Suppressor macrophage treated with lipopolysaccharide for 1 hour (primary cell): ENCODE results near the gene MB21D2.
"Not testable (repeated sequence)": the region's sequence is repeated elsewhere in the genome, so short reads cannot be mapped to it uniquely, and the experiment has no call there.

Experiments used
- DNase-seq, 3 donors: peaks; one replicate each; pipeline ENCODE4 v3.0.0-alpha.2; 2020 to 2022

The MB21D2 gene

GRCh38 chr3:192801985-192802384 is 115.7 kb downstream of the MB21D2 start:
- DNase-seq = no peak

GRCh38 chr3:192799721-192800120 is 117.9 kb downstream of the MB21D2 start:
- DNase-seq = no peak

- no peak for DNase-seq
Observed at GRCh38 chr3:192795021-192795420, 122.6 kb downstream of the MB21D2 start.

- no peak for DNase-seq
Observed at GRCh38 chr3:192794216-192794615, 123.4 kb downstream of the MB21D2 start.

- not testable (repeated sequence) for DNase-seq
Observed at GRCh38 chr3:192788816-192789515, 128.7 kb downstream of the MB21D2 start.

- DNase-seq = no peak
Observed at GRCh38 chr3:192778508-192778907, 139.1 kb downstream of the MB21D2 start.

- not testable (repeated sequence) for DNase-seq
Observed at GRCh38 chr3:192774341-192774740, 143.3 kb downstream of the MB21D2 start.

GRCh38 chr3:192772240-192772894 is 145.3 kb downstream of the MB21D2 start:
- DNase-seq = peak in 1 of 3 donors; percentile 5

GRCh38 chr3:192758654-192759053 is 159.0 kb downstream of the MB21D2 start:
- no peak for DNase-seq

- DNase-seq = no peak
Observed at GRCh38 chr3:192751148-192751547, 166.5 kb downstream of the MB21D2 start.

- DNase-seq = peak in 1 of 3 donors; percentile 11
Observed at GRCh38 chr3:192750201-192750600, 167.5 kb downstream of the MB21D2 start.

- no peak for DNase-seq
Observed at GRCh38 chr3:192747746-192748145, 169.9 kb downstream of the MB21D2 start.

GRCh38 chr3:192747145-192747544 is 170.5 kb downstream of the MB21D2 start:
- DNase-seq = peak in 1 of 3 donors; percentile 10
